IPS-18a (cell line): ENCODE results near the gene CLEC3B.

Experiments
- H3K27ac ChIP-seq: one replicate; pipeline ENCODE4 v1.5.1; 2013; ENCODE audit warnings: low read length
- H3K27me3 ChIP-seq: one replicate; pipeline ENCODE4 v1.6.1; 2013; ENCODE audit warnings: mild to moderate bottlenecking, low read length; ENCODE audit not compliant: control insufficient read depth, insufficient read depth
- H3K36me3 ChIP-seq: one replicate; pipeline ENCODE4 v1.6.1; 2013; ENCODE audit warnings: low read depth, low read length; ENCODE audit not compliant: control insufficient read depth
- H3K4me1 ChIP-seq: one replicate; pipeline ENCODE4 v1.6.1; 2013; ENCODE audit warnings: low read depth, low read length; ENCODE audit not compliant: control insufficient read depth
- H3K4me3 ChIP-seq: one replicate; pipeline ENCODE4 v1.5.1; 2013; ENCODE audit warnings: low read length
- H3K9ac ChIP-seq: one replicate; pipeline ENCODE4 v1.6.1; 2013; ENCODE audit warnings: mild to moderate bottlenecking, low read length, moderate library complexity
- H3K9me3 ChIP-seq: one replicate; pipeline ENCODE4 v1.6.1; 2013; ENCODE audit warnings: low read depth, low read length; ENCODE audit not compliant: control insufficient read depth

Gene CLEC3B

GRCh38 chr3:45007091-45007490 is 19.0 kb upstream of the CLEC3B start:
- Histone ChIP-seq H3K9ac (no peak overlapping the region), H3K9me3 (peaks cover 5% of the 10 kb centered on the region), H3K27me3 (no peaks in the 10 kb centered on the region), H3K27ac (no peak overlapping the region), H3K36me3 (peaks cover 58% of the 10 kb centered on the region), H3K4me1 (no peaks in the 10 kb centered on the region), H3K4me3 (no peak overlapping the region)

- Histone ChIP-seq H3K27me3 (no peaks in the 10 kb centered on the region), H3K9me3 (peaks cover 5% of the 10 kb centered on the region), H3K4me1 (no peaks in the 10 kb centered on the region), H3K36me3 (peaks cover 58% of the 10 kb centered on the region), H3K9ac (no peak overlapping the region), H3K27ac (no peak overlapping the region), H3K4me3 (no peak overlapping the region)
These were observed 18.0 kb upstream of the CLEC3B start for GRCh38 chr3:45008117-45008516.

- H3K36me3 ChIP-seq, result peaks cover 50% of the 10 kb centered on the region
- H3K4me1 ChIP-seq, result no peaks in the 10 kb centered on the region
- no peak overlapping the region for H3K4me3 ChIP-seq
- H3K9ac ChIP-seq, result no peak overlapping the region
- H3K9me3 ChIP-seq, result no peaks in the 10 kb centered on the region
- H3K27me3 ChIP-seq, result no peaks in the 10 kb centered on the region
- no peak overlapping the region for H3K27ac ChIP-seq
These were observed 16.2 kb upstream of the CLEC3B start for GRCh38 chr3:45009868-45010267.

DNA sequence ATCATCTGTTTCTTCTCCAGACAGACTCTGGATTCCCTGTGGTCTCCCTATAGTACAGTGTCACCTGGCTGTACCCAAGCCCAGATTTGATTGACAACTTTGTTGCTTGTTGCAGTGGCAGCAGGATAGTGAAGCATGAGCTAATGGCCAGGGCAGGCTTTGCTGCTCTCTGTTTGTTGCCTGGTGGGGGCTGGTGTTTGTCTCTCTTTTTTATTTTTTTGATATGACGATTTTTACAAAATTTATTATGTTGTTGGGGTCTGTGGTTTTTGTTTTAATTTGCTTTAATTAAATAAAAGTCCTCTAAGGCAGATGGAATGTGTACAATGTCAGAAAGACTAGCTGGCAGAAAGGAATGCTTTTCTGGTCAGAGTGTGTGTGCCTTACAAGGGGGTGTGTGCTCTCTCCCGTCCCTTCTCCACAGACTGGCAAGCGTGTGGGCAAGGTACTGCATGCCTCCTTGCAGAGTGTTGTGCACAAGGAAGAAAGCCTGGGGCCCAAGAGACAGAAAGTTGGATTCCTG is 15.2 kb upstream of the CLEC3B start:
- H3K4me1 ChIP-seq, result no peaks in the 10 kb centered on the region
- H3K9ac ChIP-seq, result no peak overlapping the region
- no peak overlapping the region for H3K27ac ChIP-seq
- no peaks in the 10 kb centered on the region for H3K27me3 ChIP-seq
- peaks cover 41% of the 10 kb centered on the region for H3K36me3 ChIP-seq
- no peak overlapping the region for H3K4me3 ChIP-seq
- no peaks in the 10 kb centered on the region for H3K9me3 ChIP-seq

DNA sequence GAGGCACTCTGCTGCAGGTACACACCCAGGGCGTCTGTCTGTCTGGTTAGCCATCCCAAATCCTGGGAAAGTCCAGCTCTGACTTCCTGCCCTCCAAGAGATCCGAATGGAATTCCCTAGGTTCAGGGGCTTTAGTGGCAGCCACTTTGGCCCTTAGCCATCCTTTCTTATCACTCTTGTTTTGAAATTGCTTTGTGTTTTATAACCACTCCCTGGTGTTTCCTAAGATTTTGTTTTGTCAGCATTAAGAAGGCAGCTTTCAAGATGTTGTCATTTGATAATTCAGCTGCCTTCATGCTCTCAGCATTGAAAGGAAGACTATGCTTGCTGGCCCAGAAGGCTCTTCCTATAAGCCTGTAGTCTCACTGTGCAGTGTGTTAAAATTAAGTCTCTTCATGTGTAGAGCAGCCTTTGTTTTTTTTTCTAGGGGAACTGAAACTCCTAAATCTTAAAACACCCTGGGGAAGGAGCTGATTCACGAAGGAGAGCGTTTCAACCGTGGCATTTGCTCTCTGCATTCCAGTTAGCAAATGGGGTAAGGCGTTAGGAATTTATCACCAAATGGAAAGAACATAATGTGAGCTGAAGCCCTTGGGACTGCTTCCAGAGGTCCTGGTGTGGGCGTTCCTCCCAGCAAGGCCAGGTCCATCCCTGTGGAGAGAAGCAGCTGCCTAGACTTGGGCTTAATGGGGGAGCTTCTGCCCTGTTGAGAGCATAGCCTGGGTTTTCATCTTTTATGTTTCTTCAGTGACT is 14.2 kb upstream of the CLEC3B start:
- Histone ChIP-seq H3K9ac (no peak overlapping the region), H3K4me1 (no peaks in the 10 kb centered on the region), H3K4me3 (no peak overlapping the region)

GRCh38 chr3:45012577-45012976 is 13.5 kb upstream of the CLEC3B start:
- H3K4me3 ChIP-seq, result no peak overlapping the region
- no peaks in the 10 kb centered on the region for H3K4me1 ChIP-seq
- no peak overlapping the region for H3K9ac ChIP-seq
- no peaks in the 10 kb centered on the region for H3K9me3 ChIP-seq
- no peaks in the 10 kb centered on the region for H3K27me3 ChIP-seq
- H3K36me3 ChIP-seq, result peaks cover 35% of the 10 kb centered on the region
- no peak overlapping the region for H3K27ac ChIP-seq

More for the DNA sequence above, 14.2 kb upstream of the CLEC3B start:
- Histone ChIP-seq H3K27ac (no peak overlapping the region), H3K27me3 (no peaks in the 10 kb centered on the region), H3K9me3 (no peaks in the 10 kb centered on the region), H3K36me3 (peaks cover 41% of the 10 kb centered on the region)

GRCh38 chr3:45016916-45017315 is 9.2 kb upstream of the CLEC3B start:
- Histone ChIP-seq H3K4me1 (no peaks in the 10 kb centered on the region), H3K4me3 (no peak overlapping the region), H3K36me3 (peaks cover 14% of the 10 kb centered on the region), H3K27me3 (no peaks in the 10 kb centered on the region), H3K9ac (no peak overlapping the region), H3K9me3 (no peaks in the 10 kb centered on the region), H3K27ac (no peak overlapping the region)

DNA sequence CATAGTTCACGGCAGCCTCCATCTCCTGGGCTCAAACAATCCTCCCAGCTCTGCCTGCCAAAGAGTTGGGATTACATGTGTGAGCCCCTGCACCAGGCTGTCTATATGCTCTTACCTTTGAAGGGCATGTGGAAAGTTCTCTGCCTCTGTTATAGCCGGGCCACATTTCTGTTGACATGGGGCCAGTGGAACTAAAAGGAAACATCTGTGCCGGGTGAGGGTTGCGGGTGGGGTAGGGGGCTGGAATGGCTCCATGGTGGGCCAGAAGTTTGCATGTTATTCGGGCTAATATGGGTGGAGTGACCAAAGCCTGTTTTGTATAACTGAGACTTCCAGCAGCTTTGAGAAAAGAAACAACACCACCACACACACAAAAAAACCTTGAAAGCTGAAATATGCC is 8.3 kb upstream of the CLEC3B start:
- H3K4me1 ChIP-seq, result no peaks in the 10 kb centered on the region
- no peak overlapping the region for H3K27ac ChIP-seq
- no peak overlapping the region for H3K4me3 ChIP-seq
- H3K9me3 ChIP-seq, result no peaks in the 10 kb centered on the region
- no peaks in the 10 kb centered on the region for H3K27me3 ChIP-seq
- no peak overlapping the region for H3K9ac ChIP-seq
- peaks cover 4% of the 10 kb centered on the region for H3K36me3 ChIP-seq

DNA sequence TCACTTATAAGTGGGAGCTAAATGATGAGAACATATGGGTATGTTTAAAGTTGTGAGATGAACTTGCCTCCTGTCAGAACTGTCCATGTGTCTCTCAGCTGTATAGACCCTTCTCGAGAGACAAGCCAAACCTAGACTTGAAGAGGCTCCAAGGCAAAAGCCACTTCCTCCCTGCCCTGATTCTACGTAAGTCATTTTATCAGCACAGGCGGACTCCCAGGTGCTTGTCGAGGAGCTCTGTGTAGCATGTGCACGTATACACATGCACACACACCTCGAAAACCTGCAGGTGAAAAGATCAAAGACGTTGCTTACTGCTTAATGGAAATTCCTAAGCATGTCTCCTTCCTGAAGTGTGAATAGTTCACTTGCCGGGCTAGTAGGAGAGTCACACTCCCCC is 5.6 kb upstream of the CLEC3B start:
- H3K9me3 ChIP-seq, result no peaks in the 10 kb centered on the region
- no peaks in the 10 kb centered on the region for H3K4me1 ChIP-seq
- H3K27ac ChIP-seq, result no peak overlapping the region
- H3K36me3 ChIP-seq, result no peaks in the 10 kb centered on the region
- H3K27me3 ChIP-seq, result no peaks in the 10 kb centered on the region
- H3K9ac ChIP-seq, result no peak overlapping the region
- H3K4me3 ChIP-seq, result no peak overlapping the region

DNA sequence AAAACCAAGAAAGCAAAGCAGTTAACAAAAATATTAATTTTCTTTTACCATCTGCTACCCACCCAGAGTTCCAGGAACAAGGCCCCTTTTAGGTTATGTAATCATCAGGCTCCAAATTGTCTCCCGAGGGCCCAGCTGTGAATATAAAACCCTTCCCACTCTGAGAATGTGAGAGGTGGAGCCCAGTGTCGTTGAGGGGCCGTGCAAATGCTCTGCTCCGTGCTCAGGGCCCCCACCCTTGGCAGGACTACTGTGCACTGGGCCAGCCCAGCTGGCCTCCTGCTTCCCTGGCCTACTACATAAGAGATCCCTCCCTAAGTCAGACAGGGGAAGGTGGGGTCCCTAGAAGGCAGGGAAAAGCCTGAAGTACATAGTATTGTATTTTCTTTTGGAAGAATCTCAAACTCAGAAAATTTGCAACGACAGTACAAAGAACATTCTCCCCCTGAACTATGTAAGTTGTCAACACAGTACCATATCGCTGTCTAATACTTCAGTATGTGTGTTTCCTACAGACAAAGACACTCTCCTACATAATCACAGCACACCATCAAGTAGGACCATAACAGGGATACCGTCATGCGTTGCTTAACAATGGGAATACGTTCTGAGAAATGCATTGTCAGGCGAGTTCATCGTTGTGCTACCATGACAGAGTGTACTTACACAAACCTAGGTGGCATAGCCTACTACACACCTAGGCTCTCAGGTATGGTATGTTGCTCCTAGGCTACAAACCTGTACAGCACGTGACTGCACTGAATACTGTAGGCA is 4.4 kb upstream of the CLEC3B start:
- H3K9me3 ChIP-seq, result no peaks in the 10 kb centered on the region
- no peaks in the 10 kb centered on the region for H3K27me3 ChIP-seq
- H3K4me1 ChIP-seq, result no peaks in the 10 kb centered on the region

DNA sequence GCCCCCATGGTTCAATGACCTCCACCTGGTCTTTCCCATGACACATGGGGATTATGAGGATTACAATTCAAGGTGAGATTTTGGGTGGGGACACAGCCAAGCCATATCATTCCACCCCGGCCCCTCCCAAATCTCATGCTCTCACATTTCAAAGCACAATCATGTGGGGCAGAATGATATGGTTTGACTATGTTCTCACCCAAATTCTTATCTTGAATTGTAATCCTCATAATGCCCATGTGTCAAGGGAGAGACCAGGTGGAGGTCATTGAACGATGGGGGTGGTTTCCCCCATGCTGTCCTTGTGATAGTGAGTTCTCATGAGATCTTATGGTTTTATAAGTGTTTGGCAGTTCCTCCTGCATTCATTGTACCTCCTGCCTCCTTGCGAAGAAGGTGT is 2.4 kb upstream of the CLEC3B start:
- Histone ChIP-seq H3K9me3 (no peaks in the 10 kb centered on the region), H3K4me3 (no peak overlapping the region), H3K4me1 (no peaks in the 10 kb centered on the region)

More for the DNA sequence above, 4.4 kb upstream of the CLEC3B start:
- Histone ChIP-seq H3K4me3 (no peak overlapping the region), H3K36me3 (no peaks in the 10 kb centered on the region), H3K27ac (no peak overlapping the region), H3K9ac (no peak overlapping the region)

More for the DNA sequence above, 2.4 kb upstream of the CLEC3B start:
- H3K9ac ChIP-seq, result no peak overlapping the region
- H3K36me3 ChIP-seq, result no peaks in the 10 kb centered on the region
- H3K27me3 ChIP-seq, result no peaks in the 10 kb centered on the region
- no peak overlapping the region for H3K27ac ChIP-seq
